ENCODE data around the gene GRHL1. TPM values are rescaled to one million over a fixed set of nuclear protein-coding genes. Genes with fewer than 3 reads are reported as not detected.

GRHL1 gene
- total RNA-seq, 1 experiment from 2014 or later, result 10.3 TPM

- no peak overlapping the region for H3K4me2 ChIP-seq (ENCODE audit: low read length)
- no peaks in the 10 kb centered on the region for H4K20me1 ChIP-seq (ENCODE audit: low read length)
- H3K9me3 ChIP-seq (ENCODE audit: low read length), result no peaks in the 10 kb centered on the region
- intact Hi-C loops (cut with micrococcal nuclease), result no loop called here
- CTCF ChIA-PET, result no interaction called here
- H3K79me2 ChIP-seq (ENCODE audit: low read length), result peaks cover 18% of the 10 kb centered on the region
- TF ChIP-seq EZH2 (IDR thresholded peaks at IDR 0.05; ENCODE audit: low read length, unreplicated experiment) (no peak), CTCF (conservative IDR thresholded peaks at IDR 0.05; ENCODE audit: low read depth, low read length) (no peak), EZH2phosphoT487 (IDR thresholded peaks at IDR 0.05; ENCODE audit: borderline replicate concordance, low read length) (no peak)
- no peaks in the 10 kb centered on the region for H3K27me3 ChIP-seq (ENCODE audit: low read length)
- H3K9me2 ChIP-seq (replicated peaks; ENCODE audit: low read length), result no peaks in the 10 kb centered on the region
- ATAC-seq (no peak), DNase-seq (no peak)
- POLR2A ChIA-PET (ENCODE audit: unreplicated experiment), result no interaction called here
- no peak overlapping the region for H2AFZ ChIP-seq (ENCODE audit: low read length)
- no peak overlapping the region for H3K9ac ChIP-seq (ENCODE audit: low read length)
- no peak overlapping the region for H3K4me3 ChIP-seq (ENCODE audit: low read length)
- H3K27ac ChIP-seq (ENCODE audit: low read length), result no peak overlapping the region
- no peaks in the 10 kb centered on the region for H3F3A ChIP-seq (ENCODE audit: low read length, unreplicated experiment)
- peaks cover 18% of the 10 kb centered on the region; the same call in 1 of the 2 replicates for H3K36me3 ChIP-seq (ENCODE audit: low read depth, low read length)
- BruUV-seq (replicated peaks), result no TSS peak
- H3K4me1 ChIP-seq (ENCODE audit: insufficient read depth, low read length), result peaks cover 5% of the 10 kb centered on the region
Measured at GRCh38 chr2:10045561-10046355, 94.3 kb downstream of the GRHL1 start.

GRCh38 chr2:10046931-10047330 is 95.4 kb downstream of the GRHL1 start:
- Histone ChIP-seq H2AFZ (ENCODE audit: low read length) (no peak overlapping the region), H3F3A (ENCODE audit: low read length, unreplicated experiment) (no peaks in the 10 kb centered on the region), H3K4me1 (ENCODE audit: insufficient read depth, low read length) (peaks cover 5% of the 10 kb centered on the region), H3K79me2 (ENCODE audit: low read length) (peaks cover 18% of the 10 kb centered on the region), H3K9me2 (replicated peaks; ENCODE audit: low read length) (no peaks in the 10 kb centered on the region), H3K27ac (ENCODE audit: low read length) (no peak overlapping the region), H3K9me3 (ENCODE audit: low read length) (no peaks in the 10 kb centered on the region), H3K4me2 (ENCODE audit: low read length) (no peak overlapping the region), H3K36me3 (ENCODE audit: low read depth, low read length) (peaks cover 18% of the 10 kb centered on the region; the same call in 1 of the 2 replicates), H3K9ac (ENCODE audit: low read length) (no peak overlapping the region), H3K4me3 (ENCODE audit: low read length) (no peak overlapping the region), H4K20me1 (ENCODE audit: low read length) (no peaks in the 10 kb centered on the region), H3K27me3 (ENCODE audit: low read length) (no peaks in the 10 kb centered on the region)
- ChIA-PET CTCF (interaction anchor here (1.8 kb wide), 1 partner anchor 62 kb away, joined by 5 read pairs; no protein-coding TSS in a partner anchor), POLR2A (ENCODE audit: unreplicated experiment) (no interaction called here)
- DNase-seq, result no peak
- no peak for TF ChIP-seq EZH2phosphoT487 (IDR thresholded peaks at IDR 0.05; ENCODE audit: borderline replicate concordance, low read length)
- TF ChIP-seq CTCF (conservative IDR thresholded peaks at IDR 0.05; ENCODE audit: low read depth, low read length), result no peak
- TF ChIP-seq EZH2 (IDR thresholded peaks at IDR 0.05; ENCODE audit: low read length, unreplicated experiment), result no peak
- no peak for ATAC-seq
- intact Hi-C loops (cut with micrococcal nuclease), result no loop called here
- BruUV-seq (replicated peaks), result no TSS peak

Measured in PC-3 (cell line).